ENCODE data around the gene LVRN.

LVRN gene

GRCh38 chr5:115978779-115979178 is 16.5 kb downstream of the LVRN start:
- Histone ChIP-seq H3K27me3 (ENCODE audit: low read depth) (no peaks in the 10 kb centered on the region), H3K4me3 (no peak overlapping the region), H3K4me1 (no peaks in the 10 kb centered on the region), H3K9me3 (peaks cover 2% of the 10 kb centered on the region; the same call in 1 of the 2 replicates), H3K36me3 (replicated peaks) (no peaks in the 10 kb centered on the region)
- no peak for DNase-seq (ENCODE audit: low spot score in 2 of 2)
- in situ Hi-C loops (cut with MboI; ENCODE audit: low sequenced_read_pairs): no loop called here

- Histone ChIP-seq H3K4me1 (no peaks in the 10 kb centered on the region), H3K27me3 (ENCODE audit: low read depth) (no peaks in the 10 kb centered on the region), H3K36me3 (replicated peaks) (no peaks in the 10 kb centered on the region), H3K9me3 (peaks cover 2% of the 10 kb centered on the region; the same call in 1 of the 2 replicates), H3K4me3 (no peak overlapping the region)
- in situ Hi-C loops (cut with MboI; ENCODE audit: low sequenced_read_pairs): no loop called here
- no peak for DNase-seq (ENCODE audit: low spot score in 2 of 2)
Observed at GRCh38 chr5:115979201-115980041, 17.1 kb downstream of the LVRN start.

GRCh38 chr5:115983519-115983918 is 21.2 kb downstream of the LVRN start:
- in situ Hi-C loops (cut with MboI; ENCODE audit: low sequenced_read_pairs): no loop called here
- Histone ChIP-seq H3K27me3 (ENCODE audit: low read depth) (no peaks in the 10 kb centered on the region), H3K9me3 (peaks cover 2% of the 10 kb centered on the region; the same call in 1 of the 2 replicates), H3K4me3 (no peak overlapping the region), H3K4me1 (no peaks in the 10 kb centered on the region), H3K36me3 (replicated peaks) (no peaks in the 10 kb centered on the region)
- no peak for DNase-seq (ENCODE audit: low spot score in 2 of 2)

- H3K9me3 ChIP-seq: peaks cover 2% of the 10 kb centered on the region; the same call in 1 of the 2 replicates
- H3K4me3 ChIP-seq: no peak overlapping the region
- no peaks in the 10 kb centered on the region for H3K4me1 ChIP-seq
- no peak for DNase-seq (ENCODE audit: low spot score in 2 of 2)
- no peaks in the 10 kb centered on the region for H3K36me3 ChIP-seq (replicated peaks)
- in situ Hi-C loops (cut with MboI; ENCODE audit: low sequenced_read_pairs): no loop called here
- peaks cover 4% of the 10 kb centered on the region; the same call in 1 of the 2 replicates for H3K27me3 ChIP-seq (ENCODE audit: low read depth)
Observed at GRCh38 chr5:115985802-115986757, 23.8 kb downstream of the LVRN start.

- Histone ChIP-seq H3K4me3 (no peak overlapping the region), H3K4me1 (no peaks in the 10 kb centered on the region), H3K27me3 (ENCODE audit: low read depth) (peaks cover 21% of the 10 kb centered on the region), H3K9me3 (peaks cover 2% of the 10 kb centered on the region; the same call in 1 of the 2 replicates), H3K36me3 (replicated peaks) (no peaks in the 10 kb centered on the region)
- DNase-seq (ENCODE audit: low spot score in 2 of 2): no peak
- in situ Hi-C loops (cut with MboI; ENCODE audit: low sequenced_read_pairs): no loop called here
Observed at GRCh38 chr5:115988002-115988401, 25.7 kb downstream of the LVRN start.

- H3K27me3 ChIP-seq (ENCODE audit: low read depth): peaks cover 21% of the 10 kb centered on the region
- H3K4me1 ChIP-seq: no peaks in the 10 kb centered on the region
- no peak for DNase-seq (ENCODE audit: low spot score in 2 of 2)
- in situ Hi-C loops (cut with MboI; ENCODE audit: low sequenced_read_pairs): no loop called here
- H3K36me3 ChIP-seq (replicated peaks): no peaks in the 10 kb centered on the region
- H3K4me3 ChIP-seq: no peak overlapping the region
- H3K9me3 ChIP-seq: no peaks in the 10 kb centered on the region
Observed at GRCh38 chr5:115992848-115993350, 30.6 kb downstream of the LVRN start.

GRCh38 chr5:115995351-115995750 is 33.1 kb downstream of the LVRN start:
- in situ Hi-C loops (cut with MboI; ENCODE audit: low sequenced_read_pairs): no loop called here
- Histone ChIP-seq H3K27me3 (ENCODE audit: low read depth) (peaks cover 21% of the 10 kb centered on the region), H3K4me1 (no peaks in the 10 kb centered on the region), H3K4me3 (no peak overlapping the region), H3K9me3 (no peaks in the 10 kb centered on the region), H3K36me3 (replicated peaks) (no peaks in the 10 kb centered on the region)
- DNase-seq (ENCODE audit: low spot score in 2 of 2): no peak

GRCh38 chr5:116002116-116002906 is 40.0 kb downstream of the LVRN start:
- Histone ChIP-seq H3K27me3 (ENCODE audit: low read depth) (no peaks in the 10 kb centered on the region; the same call in 1 of the 2 replicates), H3K9me3 (no peaks in the 10 kb centered on the region), H3K4me3 (no peak overlapping the region), H3K4me1 (no peaks in the 10 kb centered on the region), H3K36me3 (replicated peaks) (no peaks in the 10 kb centered on the region)
- no peak for DNase-seq (ENCODE audit: low spot score in 2 of 2)
- in situ Hi-C loops (cut with MboI; ENCODE audit: low sequenced_read_pairs): no loop called here

GRCh38 chr5:116004248-116004647 is 42.0 kb downstream of the LVRN start:
- Histone ChIP-seq H3K4me3 (no peak overlapping the region), H3K27me3 (ENCODE audit: low read depth) (no peaks in the 10 kb centered on the region; the same call in 1 of the 2 replicates), H3K36me3 (replicated peaks) (no peaks in the 10 kb centered on the region), H3K9me3 (no peaks in the 10 kb centered on the region), H3K4me1 (no peaks in the 10 kb centered on the region)
- DNase-seq (ENCODE audit: low spot score in 2 of 2): no peak
- in situ Hi-C loops (cut with MboI; ENCODE audit: low sequenced_read_pairs): no loop called here

- Histone ChIP-seq H3K27me3 (ENCODE audit: low read depth) (no peaks in the 10 kb centered on the region), H3K4me3 (no peak overlapping the region), H3K4me1 (no peaks in the 10 kb centered on the region), H3K36me3 (replicated peaks) (no peaks in the 10 kb centered on the region), H3K9me3 (no peaks in the 10 kb centered on the region)
- no peak for DNase-seq (ENCODE audit: low spot score in 2 of 2)
- in situ Hi-C loops (cut with MboI; ENCODE audit: low sequenced_read_pairs): no loop called here
Observed at GRCh38 chr5:116009806-116010205, 47.5 kb downstream of the LVRN start.

GRCh38 chr5:116011046-116011445 is 48.8 kb downstream of the LVRN start:
- Histone ChIP-seq H3K36me3 (replicated peaks) (no peaks in the 10 kb centered on the region), H3K4me1 (no peaks in the 10 kb centered on the region), H3K27me3 (ENCODE audit: low read depth) (no peaks in the 10 kb centered on the region), H3K9me3 (no peaks in the 10 kb centered on the region), H3K4me3 (no peak overlapping the region)
- in situ Hi-C loops (cut with MboI; ENCODE audit: low sequenced_read_pairs): no loop called here
- DNase-seq (ENCODE audit: low spot score in 2 of 2): no peak

- in situ Hi-C loops (cut with MboI; ENCODE audit: low sequenced_read_pairs): no loop called here
- no peaks in the 10 kb centered on the region for H3K9me3 ChIP-seq
- H3K4me3 ChIP-seq: no peak overlapping the region
- no peaks in the 10 kb centered on the region for H3K36me3 ChIP-seq (replicated peaks)
- H3K4me1 ChIP-seq: no peaks in the 10 kb centered on the region
- 0 out of 2 replicates have a peak, but pooled peaks cover 3% of the 10 kb centered on the region for H3K27me3 ChIP-seq (ENCODE audit: low read depth)
- DNase-seq (ENCODE audit: low spot score in 2 of 2): no peak
Observed at GRCh38 chr5:116013207-116013785, 51.0 kb downstream of the LVRN start.

- no peaks in the 10 kb centered on the region for H3K9me3 ChIP-seq
- H3K4me3 ChIP-seq: no peak overlapping the region
- no peak for DNase-seq (ENCODE audit: low spot score in 2 of 2)
- 0 out of 2 replicates have a peak, but pooled peaks cover 3% of the 10 kb centered on the region for H3K27me3 ChIP-seq (ENCODE audit: low read depth)
- H3K36me3 ChIP-seq (replicated peaks): no peaks in the 10 kb centered on the region
- in situ Hi-C loops (cut with MboI; ENCODE audit: low sequenced_read_pairs): no loop called here
- H3K4me1 ChIP-seq: no peaks in the 10 kb centered on the region
Observed at GRCh38 chr5:116013936-116014335, 51.7 kb downstream of the LVRN start.
